Common myeloid progenitor, CD34-positive (primary cell): ENCODE data around the gene TUBGCP6.
A peak's percentile ranks its signal among the peaks of the same experiment; 100 is the strongest.

ENCODE experiments used
- CTCF ChIA-PET: fragments of 350-600 bp; sonication (Branson Sonifier 250); formaldehyde crosslinking; loops from one replicate; lab custom pipeline; 2021; ENCODE audit warnings: antibody characterized with exemption; lab: Charles Lee
- POLR2A ChIA-PET: fragments of 350-600 bp; sonication (Branson Sonifier 250); formaldehyde crosslinking; loops from one replicate; lab custom pipeline; 2021; ENCODE audit warnings: antibody characterized with exemption; lab: Charles Lee
- DNase-seq, 3 donors: peaks; one replicate each; pipeline versions ENCODE4 v3.0.0 to v3.0.0-alpha.2; 2013
- H3K27ac ChIP-seq, 2 experiments: 1 replicate in 1 of 2; 2 replicates in 1 of 2; pipeline ENCODE4 v1.7.0; 2013; ENCODE audit warnings: inconsistent platforms in 2 of 2, low read length in 2 of 2, mild to moderate bottlenecking in 2 of 2, low read depth in 1 of 2, moderate library complexity in 1 of 2; ENCODE audit not compliant: severe bottlenecking in 2 of 2, insufficient read depth in 1 of 2, poor library complexity in 1 of 2
- H3K27me3 ChIP-seq, 5 experiments: replicated peaks in 2 of 5; 1 replicate in 3 of 5; 2 replicates in 2 of 5; pipeline versions ENCODE4 v1.6.1 to v1.7.0; 2013; ENCODE audit warnings: low read length in 4 of 5, mild to moderate bottlenecking in 2 of 5, moderate library complexity in 2 of 5, inconsistent platforms in 1 of 5; ENCODE audit not compliant: insufficient read depth in 5 of 5, control insufficient read depth in 4 of 5
- H3K36me3 ChIP-seq, 4 experiments: 1 replicate in 2 of 4; 2 replicates in 2 of 4; pipeline versions ENCODE4 v1.6.1 to v1.7.0; 2013; ENCODE audit warnings: low read length in 3 of 4, control low read depth in 1 of 4, mild to moderate bottlenecking in 1 of 4; ENCODE audit not compliant: control insufficient read depth in 4 of 4, insufficient read depth in 4 of 4
- H3K4me1 ChIP-seq, 4 experiments: 1 replicate in 3 of 4; 2 replicates in 1 of 4; pipeline versions ENCODE4 v1.6.1 to v1.7.1; 2013; ENCODE audit warnings: low read length in 3 of 4, mild to moderate bottlenecking in 3 of 4, control low read depth in 1 of 4, inconsistent platforms in 1 of 4, moderate library complexity in 1 of 4; ENCODE audit not compliant: control insufficient read depth in 4 of 4, insufficient read depth in 4 of 4; ENCODE audit errors: control extremely low read depth in 1 of 4
- H3K4me3 ChIP-seq, 7 experiments: 1 replicate in 4 of 7; 2 replicates in 3 of 7; pipeline versions ENCODE4 v1.5.1 to v1.7.0; 2013; ENCODE audit warnings: mild to moderate bottlenecking in 7 of 7, low read length in 6 of 7, moderate library complexity in 6 of 7, inconsistent platforms in 2 of 7, low read depth in 2 of 7, control low read depth in 1 of 7; ENCODE audit not compliant: insufficient read depth in 4 of 7, control insufficient read depth in 1 of 7; ENCODE audit errors: extremely low read depth in 1 of 7
- H3K9me3 ChIP-seq, 5 experiments: 1 replicate in 4 of 5; 2 replicates in 1 of 5; pipeline versions ENCODE4 v1.6.1 to v1.7.1; 2013; ENCODE audit warnings: low read length in 4 of 5, mild to moderate bottlenecking in 2 of 5, inconsistent platforms in 1 of 5, low read depth in 1 of 5, moderate library complexity in 1 of 5; ENCODE audit not compliant: control insufficient read depth in 4 of 5, insufficient read depth in 2 of 5; ENCODE audit errors: control extremely low read depth in 1 of 5
- WGBS: methylation state at CpG from one replicate; pipeline ENCODE4 v1.1.5; 2013; ENCODE audit not compliant: insufficient coverage; 5-methylcytosine and 5-hydroxymethylcytosine counted together

TUBGCP6 gene

GRCh38 chr22:50238755-50239154 is 6.1 kb downstream of the TUBGCP6 start:
- WGBS: 56% methylated on average over 6 of the region's 9 CpGs
- Histone ChIP-seq H3K9me3 (no peaks in the 10 kb centered on the region), H3K4me1 (peaks cover 4 to 27% (median 23%) of the 10 kb centered on the region in 4 experiments), H3K27me3 (no peaks in the 10 kb centered on the region), H3K27ac (no peak overlapping the region), H3K4me3 (no peak overlapping the region), H3K36me3 (peaks cover 5 to 37% (median 22%) of the 10 kb centered on the region in 4 experiments)
- DNase-seq: no peak
- ChIA-PET CTCF (interaction anchor here (1.2 to 1.9 kb wide), 2 partner anchors 9 to 32 kb away, joined by 4 read pairs; no protein-coding TSS in a partner anchor), POLR2A (no interaction called here)

- ChIA-PET POLR2A (no interaction called here), CTCF (interaction anchor here (0.7 to 2.3 kb wide), 11 partner anchors 11 to 469 kb away, joined by 3 to 9 read pairs (median 3); no protein-coding TSS in a partner anchor)
- no peak overlapping the region for H3K27ac ChIP-seq
- no peak overlapping the region for H3K4me3 ChIP-seq
- no peaks in the 10 kb centered on the region for H3K9me3 ChIP-seq
- peak; percentile 34 to 65 (median 55) for DNase-seq
- no peaks in the 10 kb centered on the region for H3K27me3 ChIP-seq
- H3K4me1 ChIP-seq: peaks cover 0 to 10% (median 7%) of the 10 kb centered on the region in 4 experiments
- peaks cover 5 to 50% (median 30%) of the 10 kb centered on the region in 4 experiments for H3K36me3 ChIP-seq
- WGBS: 85% methylated on average over 11 of the region's 11 CpGs
Observed at GRCh38 chr22:50236731-50237409, 8.0 kb downstream of the TUBGCP6 start.

GRCh38 chr22:50233223-50233622 is 11.6 kb downstream of the TUBGCP6 start:
- Histone ChIP-seq H3K9me3 (no peaks in the 10 kb centered on the region), H3K27ac (no peak overlapping the region), H3K4me1 (no peaks in the 10 kb centered on the region), H3K36me3 (peaks cover 4 to 49% (median 25%) of the 10 kb centered on the region in 4 experiments), H3K27me3 (no peaks in the 10 kb centered on the region), H3K4me3 (no peak overlapping the region)
- no peak for DNase-seq
- 98% methylated on average over 13 of the region's 18 CpGs for WGBS
- POLR2A ChIA-PET: no interaction called here
- CTCF ChIA-PET: no interaction called here

GRCh38 chr22:50232481-50233151 is 12.2 kb downstream of the TUBGCP6 start:
- Histone ChIP-seq H3K4me3 (no peak overlapping the region), H3K36me3 (peaks cover 4 to 47% (median 26%) of the 10 kb centered on the region in 4 experiments), H3K9me3 (no peaks in the 10 kb centered on the region), H3K27ac (no peak overlapping the region), H3K27me3 (no peaks in the 10 kb centered on the region), H3K4me1 (no peaks in the 10 kb centered on the region)
- WGBS: 98% methylated on average over 17 of the region's 20 CpGs
- CTCF ChIA-PET: no interaction called here
- DNase-seq: no peak
- POLR2A ChIA-PET: no interaction called here

GRCh38 chr22:50229370-50229769 is 15.5 kb downstream of the TUBGCP6 start:
- Histone ChIP-seq H3K27ac (no peak overlapping the region), H3K4me1 (no peaks in the 10 kb centered on the region), H3K27me3 (no peaks in the 10 kb centered on the region), H3K36me3 (peaks cover 3 to 64% (median 33%) of the 10 kb centered on the region in 4 experiments), H3K9me3 (no peaks in the 10 kb centered on the region), H3K4me3 (no peak overlapping the region)
- CTCF ChIA-PET: interaction anchor here (0.8 to 1.7 kb wide), 2 partner anchors 7 to 10 kb away, joined by 3 to 4 read pairs; no protein-coding TSS in a partner anchor
- WGBS: 99% methylated on average over 12 of the region's 16 CpGs
- no peak for DNase-seq
- POLR2A ChIA-PET: no interaction called here

GRCh38 chr22:50228366-50228765 is 16.5 kb downstream of the TUBGCP6 start:
- H3K27me3 ChIP-seq: no peaks in the 10 kb centered on the region
- H3K36me3 ChIP-seq: peaks cover 3 to 68% (median 36%) of the 10 kb centered on the region in 4 experiments
- 97% methylated on average over 9 of the region's 9 CpGs for WGBS
- no peak overlapping the region for H3K27ac ChIP-seq
- no peak for DNase-seq
- CTCF ChIA-PET: no interaction called here
- no peaks in the 10 kb centered on the region for H3K4me1 ChIP-seq
- POLR2A ChIA-PET: no interaction called here
- H3K9me3 ChIP-seq: no peaks in the 10 kb centered on the region
- no peak overlapping the region for H3K4me3 ChIP-seq
